HG03565 (cell line): Measurements from ENCODE around the gene DDX18.

Experiments used
- ATAC-seq: cut with Tn5 transposase; IDR thresholded peaks from one replicate; pipeline ENCODE4 v1.9.1; 2021; ENCODE audit warnings: mild to moderate bottlenecking, moderate library complexity; ENCODE audit not compliant: unreplicated experiment

Gene DDX18

DNA sequence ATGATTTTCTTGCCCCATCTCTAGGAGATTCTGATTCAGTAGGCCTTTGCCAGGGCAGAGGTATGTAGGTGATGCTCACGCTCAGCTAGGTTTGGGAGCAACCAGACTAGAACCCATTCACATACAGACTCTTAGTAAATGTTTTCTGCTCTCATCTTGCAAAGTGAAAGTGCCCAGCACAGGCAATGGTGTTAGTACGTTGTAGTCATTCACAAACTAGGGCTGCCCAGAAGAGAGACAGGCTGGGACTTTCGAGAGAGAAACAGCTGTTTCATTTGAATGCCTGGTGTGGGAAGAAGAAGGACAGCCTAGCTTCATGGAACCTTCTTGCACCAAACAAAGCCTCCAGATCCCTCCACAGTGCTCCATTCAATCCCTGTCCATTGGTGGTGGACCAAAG, 19.4 kb downstream of the DDX18 start:
- ATAC-seq = no peak

GRCh38 chr2:117834992-117835391, 20.5 kb downstream of the DDX18 start:
- ATAC-seq = no peak

GRCh38 chr2:117835990-117836760, 21.7 kb downstream of the DDX18 start:
- peak; percentile 87 for ATAC-seq

GRCh38 chr2:117845304-117845703, 30.8 kb downstream of the DDX18 start:
- ATAC-seq = no peak

DNA sequence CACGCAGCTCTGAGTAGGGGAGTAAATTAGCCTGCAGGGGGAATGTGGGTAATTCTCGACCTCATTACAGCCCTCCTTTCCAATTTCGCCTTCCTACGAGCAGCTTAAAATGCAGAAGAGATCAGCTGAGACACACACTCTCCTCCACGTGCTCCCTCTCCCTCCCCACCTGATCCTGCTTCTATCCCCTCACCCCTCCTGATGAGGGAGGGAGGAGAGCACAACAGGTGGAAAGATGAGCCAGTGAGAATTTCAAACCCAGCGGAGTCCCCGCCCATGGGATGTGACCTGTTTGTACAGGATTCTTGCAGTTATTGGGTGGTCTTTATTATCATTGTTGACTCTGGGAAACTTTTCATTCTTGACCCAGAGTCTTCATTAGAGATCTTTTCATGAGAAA, 35.5 kb downstream of the DDX18 start:
- ATAC-seq = no peak

DNA sequence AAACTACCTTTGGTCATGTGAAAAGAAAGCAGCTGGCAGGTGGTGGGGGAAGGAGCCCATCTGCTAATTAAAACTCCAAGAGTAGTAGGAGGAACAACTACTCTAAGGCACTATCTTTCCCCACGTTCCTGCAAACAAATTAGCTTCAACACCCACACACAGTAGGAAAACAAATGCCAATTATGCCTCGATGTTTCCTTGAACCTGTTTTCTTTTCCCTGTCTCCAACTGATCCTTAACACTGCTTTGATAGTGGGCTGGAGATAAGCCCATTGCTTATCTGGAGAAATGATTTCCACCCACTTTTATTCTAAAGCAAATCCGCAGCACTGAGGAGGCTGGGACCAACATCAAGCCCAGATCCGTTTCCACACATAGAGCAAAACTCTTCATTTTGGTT, 36.0 kb downstream of the DDX18 start:
- no peak for ATAC-seq

GRCh38 chr2:117851969-117852368, 37.5 kb downstream of the DDX18 start:
- ATAC-seq = no peak

GRCh38 chr2:117853316-117853715, 38.8 kb downstream of the DDX18 start:
- no peak for ATAC-seq

DNA sequence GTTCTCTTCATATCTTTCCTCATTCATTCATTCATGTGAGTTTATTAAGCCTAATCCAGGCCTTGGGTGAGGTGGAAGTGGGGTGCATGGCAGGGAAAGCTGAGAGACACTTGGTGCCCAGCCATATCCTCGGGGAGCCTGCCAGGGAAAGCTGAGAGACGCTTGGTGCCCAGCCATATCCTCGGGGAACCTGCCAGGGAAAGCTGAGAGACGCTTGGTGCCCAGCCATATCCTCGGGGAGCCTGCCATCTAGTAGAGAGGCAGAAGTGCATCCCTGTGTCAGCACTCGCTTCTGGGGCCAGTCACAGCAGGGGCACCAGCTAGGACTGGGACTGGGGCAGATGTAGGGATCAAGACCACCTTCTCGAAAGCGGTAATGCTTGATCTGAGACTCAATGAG, 39.4 kb downstream of the DDX18 start:
- ATAC-seq = no peak

DNA sequence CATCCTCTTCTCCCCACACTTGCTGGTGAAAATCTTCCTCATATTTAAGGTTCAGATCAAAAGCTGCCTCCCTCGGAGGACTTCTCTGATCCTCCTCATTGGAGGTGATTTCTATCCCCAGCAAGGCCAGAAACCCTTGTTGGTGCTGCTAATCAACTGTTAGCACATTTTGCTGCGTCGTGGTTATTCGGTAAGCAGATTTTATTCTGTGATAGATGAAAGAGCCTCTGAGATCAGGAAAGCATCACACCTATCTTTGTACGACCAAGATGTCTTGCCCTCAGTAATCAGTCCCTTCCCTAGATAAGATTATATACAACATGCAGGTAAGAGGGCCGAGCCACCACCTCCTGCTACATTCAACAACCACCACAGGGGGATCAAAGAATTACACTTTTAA, 40.1 kb downstream of the DDX18 start:
- no peak for ATAC-seq

DNA sequence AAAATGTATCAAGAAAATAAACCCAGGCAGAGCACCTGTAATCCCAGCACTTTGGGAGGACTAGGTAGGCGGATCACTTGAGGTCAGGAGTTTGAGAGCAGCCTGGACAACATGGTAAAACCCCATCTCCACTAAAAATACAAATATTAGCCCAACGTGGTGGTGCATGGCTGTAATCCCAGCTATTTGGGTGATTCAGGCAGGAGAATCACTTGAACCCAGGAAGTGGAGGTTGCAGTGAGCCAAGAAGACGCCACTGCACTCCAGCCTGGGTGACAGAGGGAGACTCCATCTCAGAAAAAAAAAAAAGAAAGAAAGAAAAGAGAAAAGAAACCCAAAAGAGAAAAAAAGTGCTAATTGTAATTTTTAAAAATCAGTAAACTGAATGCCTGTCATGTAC, 41.4 kb downstream of the DDX18 start:
- no peak for ATAC-seq

GRCh38 chr2:117856415-117857210, 42.1 kb downstream of the DDX18 start:
- ATAC-seq = no peak

DNA sequence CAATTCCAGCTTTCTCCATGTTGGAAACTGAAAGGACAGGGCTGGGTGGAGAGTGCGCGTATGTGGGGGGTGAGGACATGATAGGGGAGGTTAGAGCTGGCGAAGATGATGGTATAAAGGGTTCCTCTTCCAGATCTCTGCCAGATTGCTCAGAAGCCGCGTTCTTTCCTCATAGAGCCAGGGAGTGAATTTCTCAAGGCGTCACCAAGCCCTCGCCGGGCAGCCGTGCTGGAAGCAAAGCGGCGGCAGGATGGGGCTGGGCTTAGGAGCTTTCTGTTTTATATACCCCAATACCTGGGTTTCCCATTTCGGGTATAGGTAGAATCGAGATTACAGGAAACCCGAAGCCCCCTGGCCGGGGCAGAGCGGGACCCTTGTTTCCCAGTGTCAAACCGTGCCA, 43.8 kb downstream of the DDX18 start:
- ATAC-seq = no peak

DNA sequence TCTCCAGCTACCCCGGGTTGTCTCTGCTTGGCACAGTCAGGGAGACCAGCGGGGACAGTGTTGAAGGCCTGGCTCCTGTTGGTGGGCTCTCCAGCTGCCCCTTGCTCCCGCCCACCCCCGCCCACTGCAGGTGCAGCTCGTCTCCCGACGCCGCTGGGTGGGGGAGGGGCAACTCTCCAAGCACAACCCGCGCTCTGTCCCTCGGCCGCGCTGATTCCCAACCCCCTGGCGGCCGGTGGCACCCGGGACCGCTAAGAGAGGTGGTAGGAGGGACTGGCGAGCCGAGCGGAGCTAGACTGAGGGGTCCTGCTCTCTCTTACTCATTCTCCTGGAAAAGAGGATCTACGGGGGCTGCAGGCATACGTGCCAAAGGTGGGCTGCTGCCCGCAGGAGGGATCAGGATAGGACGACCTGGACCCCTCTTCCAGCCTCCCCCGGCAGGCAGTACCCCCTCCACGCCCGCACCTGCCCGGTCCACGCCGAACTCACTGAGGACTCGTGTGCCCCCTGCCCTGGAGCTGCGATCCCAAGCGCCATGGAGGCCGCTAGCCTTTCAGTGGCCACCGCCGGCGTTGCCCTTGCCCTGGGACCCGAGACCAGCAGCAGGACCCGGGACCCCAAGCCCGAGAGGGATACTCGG, 44.5 kb downstream of the DDX18 start:
- ATAC-seq = no peak

DNA sequence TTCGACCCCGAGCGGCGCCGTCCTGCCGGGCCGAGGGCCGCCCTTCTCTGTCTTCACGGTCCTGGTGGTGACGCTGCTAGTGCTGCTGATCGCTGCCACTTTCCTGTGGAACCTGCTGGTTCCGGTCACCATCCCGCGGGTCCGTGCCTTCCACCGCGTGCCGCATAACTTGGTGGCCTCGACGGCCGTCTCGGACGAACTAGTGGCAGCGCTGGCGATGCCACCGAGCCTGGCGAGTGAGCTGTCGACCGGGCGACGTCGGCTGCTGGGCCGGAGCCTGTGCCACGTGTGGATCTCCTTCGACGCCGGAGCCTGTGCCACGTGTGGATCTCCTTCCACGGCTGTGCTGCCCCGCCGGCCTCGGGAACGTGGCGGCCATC, 45.0 kb downstream of the DDX18 start:
- ATAC-seq = no peak

DNA sequence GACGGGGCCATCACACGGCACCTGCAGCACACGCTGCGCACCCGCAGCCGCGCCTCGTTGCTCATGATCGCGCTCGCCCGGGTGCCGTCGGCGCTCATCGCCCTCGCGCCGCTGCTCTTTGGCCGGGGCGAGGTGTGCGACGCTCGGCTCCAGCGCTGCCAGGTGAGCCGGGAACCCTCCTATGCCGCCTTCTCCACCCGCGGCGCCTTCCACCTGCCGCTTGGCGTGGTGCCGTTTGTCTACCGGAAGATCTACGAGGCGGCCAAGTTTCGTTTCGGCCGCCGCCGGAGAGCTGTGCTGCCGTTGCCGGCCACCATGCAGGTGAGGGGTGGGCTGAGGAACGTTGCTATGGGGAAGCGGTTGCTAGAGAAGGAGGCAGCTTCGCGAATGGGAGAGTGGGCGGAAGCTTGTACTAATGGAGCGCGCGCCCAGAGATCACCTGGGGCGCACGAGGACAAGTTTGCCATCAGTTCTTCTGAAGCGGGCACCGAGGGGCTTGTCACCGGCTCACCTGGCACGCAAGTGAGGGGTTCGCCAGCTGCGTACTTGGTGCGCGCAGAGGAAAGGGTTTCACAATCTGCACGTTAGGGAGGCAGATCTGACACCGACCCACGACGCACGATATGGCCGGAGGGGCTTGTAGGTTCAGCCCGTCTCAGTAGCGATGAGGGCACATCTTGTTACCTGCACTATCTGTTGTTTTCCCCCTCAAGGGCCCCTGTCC, 45.6 kb downstream of the DDX18 start:
- ATAC-seq = no peak

DNA sequence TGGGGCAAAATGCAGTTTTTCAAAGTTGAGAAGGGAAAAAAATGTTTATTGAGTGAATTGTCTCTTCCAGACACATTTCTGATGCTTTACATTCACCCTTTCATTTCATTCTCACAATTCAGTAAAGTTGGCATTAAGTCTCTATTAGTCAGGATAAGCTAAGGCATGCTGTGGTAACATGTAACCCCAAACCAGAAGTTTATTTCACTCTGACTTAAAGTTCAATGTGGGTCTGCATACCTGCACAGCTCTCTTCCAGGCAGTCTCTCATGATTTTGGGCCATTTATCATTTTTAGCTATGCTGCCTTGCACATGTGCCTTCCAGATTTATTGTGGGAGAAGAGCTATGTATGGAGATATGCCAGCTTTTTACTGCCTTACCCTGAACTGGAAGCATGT, 48.0 kb downstream of the DDX18 start:
- no peak for ATAC-seq

- no peak for ATAC-seq
These were observed 61.3 kb downstream of the DDX18 start for GRCh38 chr2:117875786-117876185.

DNA sequence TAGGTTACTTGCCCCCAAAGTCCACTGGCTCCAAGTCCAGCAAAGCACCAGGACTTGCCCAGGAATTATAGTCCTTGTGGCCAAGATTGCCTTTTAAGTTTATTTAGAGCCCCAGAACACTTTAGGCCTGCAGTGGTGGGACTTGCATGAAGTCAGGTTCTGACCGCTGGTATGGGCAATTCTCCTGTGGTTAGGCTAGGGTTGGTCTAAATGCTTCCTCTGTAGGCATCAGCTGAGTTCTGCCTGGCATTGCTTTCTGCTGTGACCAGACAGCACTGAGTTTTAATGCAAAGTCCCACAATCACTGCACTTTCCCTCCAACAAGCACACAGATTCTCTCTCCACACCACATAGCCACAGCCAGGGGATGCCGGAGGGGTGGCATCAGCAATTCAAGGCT, 64.5 kb downstream of the DDX18 start:
- ATAC-seq = no peak
